Esophagus muscularis mucosa (tissue), 4 donors: ENCODE results near the gene INSC. TPM values are rescaled to one million over a fixed set of nuclear protein-coding genes. Genes with fewer than 3 reads are reported as not detected.

Source experiments
- DNase-seq: peaks from one replicate; pipeline ENCODE4 v3.0.0-alpha.2; 2017; ENCODE audit errors: extremely low spot score
- H3K27ac ChIP-seq, 4 donors: fragments of 200-600 bp; sonication (generic); replicated peaks in 1 of 4; 1 replicate in 3 of 4; 2 replicates in 1 of 4; pipeline ENCODE4 v1.5.1; 2016 to 2019; ENCODE audit warnings: mild to moderate bottlenecking in 1 of 4
- H3K27me3 ChIP-seq, 4 donors: fragments of 200-600 bp; sonication (generic); one replicate each; pipeline versions ENCODE4 v1.5.1 to v1.6.0; 2016 to 2019
- H3K36me3 ChIP-seq, 4 donors: fragments of 200-600 bp; sonication (generic); one replicate each; pipeline ENCODE4 v1.5.1; 2016 to 2019
- H3K4me1 ChIP-seq, 4 donors: fragments of 200-600 bp; sonication (generic); one replicate each; pipeline ENCODE4 v1.5.1; 2016 to 2019
- H3K4me3 ChIP-seq, 4 donors: fragments of 200-600 bp; sonication (generic); 1 replicate in 2 of 4; 2 replicates in 2 of 4; pipeline ENCODE4 v1.5.1; 2016 to 2019; ENCODE audit warnings: mild to moderate bottlenecking in 4 of 4, moderate library complexity in 1 of 4
- H3K9me3 ChIP-seq, 4 donors: fragments of 200-600 bp; sonication (generic); 1 replicate in 3 of 4; 2 replicates in 1 of 4; pipeline ENCODE4 v1.5.1; 2016 to 2019
- CTCF ChIP-seq, 3 experiments: fragments of 200-600 bp in 2 of 3; fragments of 450-650 bp in 1 of 3; sonication (generic) in 2 of 3; IDR thresholded peaks; one replicate each; pipeline ENCODE4 v1.5.1; 2017 to 2019; ENCODE audit warnings: antibody characterized with exemption in 3 of 3, mild to moderate bottlenecking in 2 of 3, moderate library complexity in 1 of 3
- EP300 ChIP-seq: sonication (generic); formaldehyde crosslinking; IDR thresholded peaks from one replicate; pipeline ENCODE4 v1.6.1; 2017; ENCODE audit warnings: antibody characterized with exemption
- POLR2A ChIP-seq: fragments of 450-650 bp; IDR thresholded peaks from one replicate; pipeline ENCODE4 v1.6.1; 2017; ENCODE audit warnings: antibody characterized with exemption, moderate library complexity, mild to moderate bottlenecking, low read depth
- POLR2AphosphoS5 ChIP-seq, 2 donors: sonication (generic); formaldehyde crosslinking; IDR thresholded peaks; one replicate each; pipeline ENCODE4 v1.6.1; 2017; ENCODE audit warnings: antibody characterized with exemption in 2 of 2
- WGBS: methylation state at CpG from one replicate; pipeline ENCODE4 v1.1.5; 2018; 5-methylcytosine and 5-hydroxymethylcytosine counted together
- intact Hi-C: fragments of 100-400 bp; cut with DNase I; formaldehyde crosslinking; loops from one replicate; pipeline ENCODE4 v1.15.1; 2023
- total RNA-seq, 4 donors: library from RNA; depleted of rRNA; stranded (reverse); fragments of >200 nt; gene quantifications; one replicate each; pipeline versions ENCODE4 v1.1.0 to v1.2.1, GENCODE V29; 2016

INSC gene
- total RNA-seq, 4 donors from 2014 or later: 1.7 to 3.1 (median 2.6) TPM

GRCh38 chr11:15213471-15214231, 98.9 kb downstream of the INSC start:
- no peak for DNase-seq
- Histone ChIP-seq H3K36me3 (no peaks in the 10 kb centered on the region), H3K27ac (no peak overlapping the region), H3K4me3 (no peak overlapping the region), H3K27me3 (no peaks in the 10 kb centered on the region), H3K4me1 (peaks cover 0 to 2% (median 0%) of the 10 kb centered on the region in 4 donors), H3K9me3 (no peaks in the 10 kb centered on the region)
- 78% methylated on average over 3 of the region's 3 CpGs for WGBS
- TF ChIP-seq POLR2AphosphoS5 (IDR thresholded peaks at IDR 0.05) (no peak), POLR2A (no peak), EP300 (no peak), CTCF (IDR thresholded peaks at IDR 0.05) (no peak)
- intact Hi-C loops: no loop called here

- Histone ChIP-seq H3K27me3 (no peaks in the 10 kb centered on the region), H3K9me3 (no peaks in the 10 kb centered on the region), H3K36me3 (no peaks in the 10 kb centered on the region), H3K4me3 (no peak overlapping the region), H3K4me1 (no peaks in the 10 kb centered on the region), H3K27ac (no peak overlapping the region)
- intact Hi-C loops: no loop called here
- TF ChIP-seq POLR2A (no peak), POLR2AphosphoS5 (IDR thresholded peaks at IDR 0.05) (no peak), EP300 (no peak)
- 95% methylated on average over 2 of the region's 2 CpGs for WGBS
- DNase-seq: no peak
Observed at GRCh38 chr11:15215005-15215404, 100.3 kb downstream of the INSC start.

GRCh38 chr11:15216678-15217077, 102.0 kb downstream of the INSC start:
- no peak for DNase-seq
- no peaks in the 10 kb centered on the region for H3K27me3 ChIP-seq
- H3K9me3 ChIP-seq: no peaks in the 10 kb centered on the region

GRCh38 chr11:15217416-15217815, 102.7 kb downstream of the INSC start:
- 91% methylated on average over 4 of the region's 4 CpGs for WGBS
- Histone ChIP-seq H3K27ac (no peak overlapping the region), H3K4me1 (no peaks in the 10 kb centered on the region), H3K36me3 (no peaks in the 10 kb centered on the region), H3K4me3 (no peak overlapping the region), H3K27me3 (no peaks in the 10 kb centered on the region), H3K9me3 (no peaks in the 10 kb centered on the region)
- intact Hi-C loops: no loop called here
- DNase-seq: no peak
- TF ChIP-seq POLR2A (no peak), EP300 (no peak), CTCF (IDR thresholded peaks at IDR 0.05) (no peak), POLR2AphosphoS5 (IDR thresholded peaks at IDR 0.05) (no peak)

More at GRCh38 chr11:15216678-15217077, 102.0 kb downstream of the INSC start:
- TF ChIP-seq CTCF (IDR thresholded peaks at IDR 0.05): no peak
- TF ChIP-seq EP300: no peak
- TF ChIP-seq POLR2A: no peak
- no peak for TF ChIP-seq POLR2AphosphoS5 (IDR thresholded peaks at IDR 0.05)
- Histone ChIP-seq H3K4me3 (no peak overlapping the region), H3K27ac (no peak overlapping the region), H3K36me3 (no peaks in the 10 kb centered on the region), H3K4me1 (no peaks in the 10 kb centered on the region)
- intact Hi-C loops: no loop called here

GRCh38 chr11:15222777-15223176, 108.1 kb downstream of the INSC start:
- 100% methylated on average over 1 of the region's 1 CpG for WGBS
- Histone ChIP-seq H3K4me3 (no peak overlapping the region), H3K27ac (no peak overlapping the region), H3K36me3 (no peaks in the 10 kb centered on the region), H3K4me1 (no peaks in the 10 kb centered on the region), H3K27me3 (no peaks in the 10 kb centered on the region), H3K9me3 (no peaks in the 10 kb centered on the region)
- no peak for TF ChIP-seq POLR2AphosphoS5 (IDR thresholded peaks at IDR 0.05)
- TF ChIP-seq CTCF (IDR thresholded peaks at IDR 0.05): no peak
- no peak for TF ChIP-seq POLR2A
- TF ChIP-seq EP300: no peak
- intact Hi-C loops: no loop called here
- no peak for DNase-seq
